HG03571 (cell line): ENCODE results near the gene MYH10.

ENCODE experiments used
- ATAC-seq: cut with Tn5 transposase; IDR thresholded peaks from one replicate; pipeline ENCODE4 v1.9.1; 2021; ENCODE audit not compliant: unreplicated experiment

Gene MYH10

GRCh38 chr17:8500609-8501008, 129.9 kb downstream of the MYH10 start:
- no peak for ATAC-seq

- ATAC-seq: no peak
Observed at GRCh38 chr17:8499614-8500013, 130.9 kb downstream of the MYH10 start.

- ATAC-seq: no peak
Observed at GRCh38 chr17:8499171-8499570, 131.4 kb downstream of the MYH10 start.

- ATAC-seq: no peak
Observed at GRCh38 chr17:8496081-8496480, 134.4 kb downstream of the MYH10 start.

- no peak for ATAC-seq
Observed at GRCh38 chr17:8494506-8495111, 135.9 kb downstream of the MYH10 start.

GRCh38 chr17:8494021-8494420, 136.5 kb downstream of the MYH10 start:
- ATAC-seq: no peak

GRCh38 chr17:8492121-8492520, 138.4 kb downstream of the MYH10 start:
- ATAC-seq: no peak

- ATAC-seq: no peak
Observed at GRCh38 chr17:8490256-8491023, 140.1 kb downstream of the MYH10 start.

GRCh38 chr17:8489841-8490240, 140.7 kb downstream of the MYH10 start:
- no peak for ATAC-seq

- no peak for ATAC-seq
Observed at GRCh38 chr17:8488901-8489300, 141.6 kb downstream of the MYH10 start.

- ATAC-seq: no peak
Observed at GRCh38 chr17:8488491-8488890, 142.0 kb downstream of the MYH10 start.

GRCh38 chr17:8487743-8488142, 142.8 kb downstream of the MYH10 start:
- ATAC-seq: no peak

- ATAC-seq: no peak
Observed at GRCh38 chr17:8487130-8487645, 143.3 kb downstream of the MYH10 start.

GRCh38 chr17:8485491-8485890, 145.0 kb downstream of the MYH10 start:
- no peak for ATAC-seq

GRCh38 chr17:8484465-8484864, 146.1 kb downstream of the MYH10 start:
- no peak for ATAC-seq

- no peak for ATAC-seq
Observed at GRCh38 chr17:8482546-8482945, 148.0 kb downstream of the MYH10 start.

GRCh38 chr17:8481703-8482102, 148.8 kb downstream of the MYH10 start:
- no peak for ATAC-seq

GRCh38 chr17:8481089-8481488, 149.4 kb downstream of the MYH10 start:
- ATAC-seq: no peak

- no peak for ATAC-seq
Observed at GRCh38 chr17:8480011-8480976, 150.2 kb downstream of the MYH10 start.

GRCh38 chr17:8479431-8479947, 151.0 kb downstream of the MYH10 start:
- no peak for ATAC-seq
